ENCODE results near the gene LEAP2. TPM values are rescaled to one million over a fixed set of nuclear protein-coding genes. Genes with fewer than 3 reads are reported as not detected.

Gene LEAP2
- total RNA-seq, 4 donors from 2014 or later, result 0.29 to 2.3 (median 0.92) TPM

DNA sequence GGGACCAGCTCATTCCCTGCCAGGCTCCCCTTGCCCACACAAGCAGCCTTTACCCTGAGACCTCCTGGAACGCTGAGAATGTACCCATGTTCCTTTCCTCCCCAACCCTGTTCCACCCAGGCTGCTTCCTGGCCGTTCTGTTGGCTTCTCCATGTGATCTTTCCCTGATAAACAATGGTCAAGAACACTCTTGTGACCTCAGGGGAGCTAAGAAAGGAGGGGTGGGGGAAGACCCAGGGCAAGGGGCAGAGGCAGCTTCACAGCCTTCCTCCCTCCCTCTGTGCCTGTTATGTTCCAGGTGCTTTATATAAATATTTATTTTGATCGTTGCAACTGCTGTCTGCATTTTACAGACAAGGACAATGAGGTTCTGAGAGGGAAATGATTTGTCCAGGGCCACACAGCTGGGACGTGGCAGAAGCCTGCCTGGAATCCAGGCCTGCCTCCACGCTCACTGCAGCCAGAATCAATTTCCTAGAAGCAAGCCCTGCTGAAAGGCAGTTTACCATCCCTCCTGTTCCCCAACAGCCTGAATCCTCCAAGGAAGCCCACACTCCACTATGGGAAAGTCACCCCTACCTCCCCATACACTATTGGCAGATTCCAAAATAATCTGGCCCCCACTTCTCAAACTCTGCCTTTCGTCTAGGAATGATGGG, 46.9 kb upstream of the LEAP2 start:
- H3K9me3 ChIP-seq, result no peaks in the 10 kb centered on the region
- TF ChIP-seq, protein P1, sequence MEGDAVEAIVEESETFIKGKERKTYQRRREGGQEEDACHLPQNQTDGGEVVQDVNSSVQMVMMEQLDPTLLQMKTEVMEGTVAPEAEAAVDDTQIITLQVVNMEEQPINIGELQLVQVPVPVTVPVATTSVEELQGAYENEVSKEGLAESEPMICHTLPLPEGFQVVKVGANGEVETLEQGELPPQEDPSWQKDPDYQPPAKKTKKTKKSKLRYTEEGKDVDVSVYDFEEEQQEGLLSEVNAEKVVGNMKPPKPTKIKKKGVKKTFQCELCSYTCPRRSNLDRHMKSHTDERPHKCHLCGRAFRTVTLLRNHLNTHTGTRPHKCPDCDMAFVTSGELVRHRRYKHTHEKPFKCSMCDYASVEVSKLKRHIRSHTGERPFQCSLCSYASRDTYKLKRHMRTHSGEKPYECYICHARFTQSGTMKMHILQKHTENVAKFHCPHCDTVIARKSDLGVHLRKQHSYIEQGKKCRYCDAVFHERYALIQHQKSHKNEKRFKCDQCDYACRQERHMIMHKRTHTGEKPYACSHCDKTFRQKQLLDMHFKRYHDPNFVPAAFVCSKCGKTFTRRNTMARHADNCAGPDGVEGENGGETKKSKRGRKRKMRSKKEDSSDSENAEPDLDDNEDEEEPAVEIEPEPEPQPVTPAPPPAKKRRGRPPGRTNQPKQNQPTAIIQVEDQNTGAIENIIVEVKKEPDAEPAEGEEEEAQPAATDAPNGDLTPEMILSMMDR (IDR thresholded peaks at IDR 0.05), result no peak
- no peak for TF ChIP-seq POLR2A (IDR thresholded peaks at IDR 0.05)
- no peak overlapping the region for H3K27ac ChIP-seq
- peaks cover 0 to 59% (median 0%) of the 10 kb centered on the region in 4 donors for H3K27me3 ChIP-seq
- H3K36me3 ChIP-seq, result peaks cover 0 to 18% (median 0%) of the 10 kb centered on the region in 3 donors
- intact Hi-C loops (cut with DNase I), result loop anchor here (5.0 kb wide), 1 partner anchor 46 kb away; the partner anchor contains the start of gene LEAP2
- no peak overlapping the region for H3K4me3 ChIP-seq
- WGBS, 2 donors, result 75 to 84% methylated on average over 5 of the region's 6 CpGs
- DNase-seq, result no peak
- peaks cover 15 to 58% (median 18%) of the 10 kb centered on the region in 3 donors for H3K4me1 ChIP-seq

DNA sequence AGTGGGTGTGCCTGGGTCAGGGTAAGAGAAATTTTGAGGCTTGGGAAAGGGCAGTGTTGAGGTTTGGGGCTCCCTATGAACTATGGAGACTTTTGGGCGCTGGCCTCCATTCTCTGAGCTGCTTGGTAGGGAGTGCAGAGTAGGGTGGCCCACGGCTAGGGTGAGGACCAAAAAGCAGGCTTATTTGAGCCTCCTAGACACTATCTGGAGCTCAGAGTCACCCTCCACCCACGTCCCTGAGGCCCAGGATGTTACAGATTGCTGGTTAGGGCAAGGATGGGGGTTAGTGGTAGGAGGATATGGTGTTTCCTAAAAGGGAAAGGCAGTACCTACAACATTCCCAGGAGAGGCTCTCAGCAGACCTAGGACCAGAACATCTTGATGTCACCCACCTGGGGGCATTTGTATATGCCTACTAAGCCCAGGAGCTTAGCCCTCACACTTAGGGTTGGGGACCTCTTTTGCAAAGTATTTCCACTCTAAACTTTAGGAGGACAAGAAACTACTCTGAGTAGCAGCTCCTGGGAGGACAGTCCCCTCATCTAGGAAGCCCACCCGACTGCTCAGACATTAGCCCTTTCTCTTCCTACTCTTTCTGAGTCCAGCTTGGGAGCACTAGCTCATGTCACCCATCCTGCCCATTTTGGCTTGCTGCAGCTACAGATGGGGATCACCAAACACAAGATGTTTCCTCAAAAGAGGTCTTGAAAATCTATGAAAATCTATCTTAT, 45.4 kb upstream of the LEAP2 start:
- no peak for DNase-seq
- Histone ChIP-seq H3K27me3 (peaks cover 0 to 55% (median 0%) of the 10 kb centered on the region in 4 donors), H3K27ac (no peak overlapping the region), H3K4me3 (no peak overlapping the region), H3K36me3 (peaks cover 0 to 18% (median 0%) of the 10 kb centered on the region in 3 donors), H3K9me3 (no peaks in the 10 kb centered on the region), H3K4me1 (peaks cover 14 to 51% (median 14%) of the 10 kb centered on the region in 3 donors)
- intact Hi-C loops (cut with DNase I), result loop anchor here (5.0 kb wide), 1 partner anchor 44 kb away; the partner anchor contains the start of gene LEAP2
- WGBS, 2 donors, result 95 to 100% methylated on average over 1 to 4 of the region's 4 CpGs
- TF ChIP-seq, protein P1 (IDR thresholded peaks at IDR 0.05), result no peak
- no peak for TF ChIP-seq POLR2A (IDR thresholded peaks at IDR 0.05)

- 71 to 74% methylated on average over 2 to 3 of the region's 4 CpGs for WGBS, 2 donors
- no peaks in the 10 kb centered on the region for H3K9me3 ChIP-seq
- DNase-seq, result no peak
- no peak for TF ChIP-seq POLR2A (IDR thresholded peaks at IDR 0.05)
- TF ChIP-seq, protein P1 (IDR thresholded peaks at IDR 0.05), result no peak
- peak overlapping the region in 2 of 4 donors; percentile 90 to 91 for H3K4me3 ChIP-seq
- no peak overlapping the region for H3K27ac ChIP-seq
- peaks cover 0 to 48% (median 0%) of the 10 kb centered on the region in 4 donors for H3K27me3 ChIP-seq
- H3K36me3 ChIP-seq, result peaks cover 0 to 18% (median 0%) of the 10 kb centered on the region in 3 donors
- peaks cover 10 to 45% (median 12%) of the 10 kb centered on the region in 3 donors for H3K4me1 ChIP-seq
- intact Hi-C loops (cut with DNase I), result loop anchor here (5.0 kb wide), 1 partner anchor 43 kb away; the partner anchor contains the start of gene LEAP2
Measured at GRCh38 chr5:132828846-132829494, 44.5 kb upstream of the LEAP2 start.

- peaks cover 0 to 40% (median 0%) of the 10 kb centered on the region in 4 donors for H3K27me3 ChIP-seq
- peaks cover 10 to 45% (median 12%) of the 10 kb centered on the region in 3 donors for H3K4me1 ChIP-seq
- 0% methylated on average over 2 to 3 of the region's 75 CpGs for WGBS, 2 donors
- H3K4me3 ChIP-seq, result peak overlapping the region; percentile 59 to 91 (median 89)
- TF ChIP-seq POLR2A (IDR thresholded peaks at IDR 0.05), result peak in 1 of 4 donors; percentile 11
- TF ChIP-seq, protein P1 (IDR thresholded peaks at IDR 0.05), result peak; percentile 82 to 92 (median 90)
- H3K36me3 ChIP-seq, result peaks cover 0 to 11% (median 0%) of the 10 kb centered on the region in 3 donors
- H3K27ac ChIP-seq, result peak overlapping the region; percentile 72 to 89 (median 84)
- intact Hi-C loops (cut with DNase I), result loop anchor here (5.0 kb wide), 1 partner anchor 42 kb away; the partner anchor contains the start of gene LEAP2
- no peak for DNase-seq
- H3K9me3 ChIP-seq, result no peaks in the 10 kb centered on the region
Measured at GRCh38 chr5:132829742-132830435, 43.6 kb upstream of the LEAP2 start.
